WI38 (cell line): ENCODE results near the gene DHRS7.

Experiments used
- H3K4me3 ChIP-seq: 2 replicates; pipeline ENCODE4 v1.5.1; 2011; ENCODE audit warnings: low read depth, mild to moderate bottlenecking, control low read depth, low read length
- CTCF ChIP-seq: IDR thresholded peaks from 2 replicates; pipeline ENCODE4 v1.5.1; 2012; ENCODE audit warnings: low read depth, mild to moderate bottlenecking, control low read depth, low read length

DHRS7 gene

GRCh38 chr14:60206837-60207533 lies 41.8 kb upstream of the DHRS7 start:
- no peak for TF ChIP-seq CTCF
- H3K4me3 ChIP-seq = no peak overlapping the region

- H3K4me3 ChIP-seq = no peak overlapping the region
- TF ChIP-seq CTCF = no peak
These were observed 41.1 kb upstream of the DHRS7 start for GRCh38 chr14:60206249-60206670.

- H3K4me3 ChIP-seq = no peak overlapping the region
- no peak for TF ChIP-seq CTCF
These were observed 39.9 kb upstream of the DHRS7 start for GRCh38 chr14:60204843-60205774.

- H3K4me3 ChIP-seq = no peak overlapping the region
- TF ChIP-seq CTCF = no peak
These were observed 39.1 kb upstream of the DHRS7 start for GRCh38 chr14:60204104-60204842.

GRCh38 chr14:60199321-60199720 lies 34.1 kb upstream of the DHRS7 start:
- no peak overlapping the region for H3K4me3 ChIP-seq

GRCh38 chr14:60197629-60198303 lies 32.6 kb upstream of the DHRS7 start:
- TF ChIP-seq CTCF = no peak
- H3K4me3 ChIP-seq = no peak overlapping the region

More at GRCh38 chr14:60199321-60199720, 34.1 kb upstream of the DHRS7 start:
- TF ChIP-seq CTCF = no peak
